GM15510 (cell line): ENCODE results near the gene RBM12.
A peak's percentile ranks its signal among the peaks of the same experiment; 100 is the strongest.

Experiments
- POLR2A ChIP-seq: IDR thresholded peaks from 3 replicates; pipeline ENCODE4 v1.6.1; 2011; ENCODE audit warnings: borderline replicate concordance; ENCODE audit not compliant: insufficient read length; ENCODE audit errors: extremely low read depth

The RBM12 gene

DNA sequence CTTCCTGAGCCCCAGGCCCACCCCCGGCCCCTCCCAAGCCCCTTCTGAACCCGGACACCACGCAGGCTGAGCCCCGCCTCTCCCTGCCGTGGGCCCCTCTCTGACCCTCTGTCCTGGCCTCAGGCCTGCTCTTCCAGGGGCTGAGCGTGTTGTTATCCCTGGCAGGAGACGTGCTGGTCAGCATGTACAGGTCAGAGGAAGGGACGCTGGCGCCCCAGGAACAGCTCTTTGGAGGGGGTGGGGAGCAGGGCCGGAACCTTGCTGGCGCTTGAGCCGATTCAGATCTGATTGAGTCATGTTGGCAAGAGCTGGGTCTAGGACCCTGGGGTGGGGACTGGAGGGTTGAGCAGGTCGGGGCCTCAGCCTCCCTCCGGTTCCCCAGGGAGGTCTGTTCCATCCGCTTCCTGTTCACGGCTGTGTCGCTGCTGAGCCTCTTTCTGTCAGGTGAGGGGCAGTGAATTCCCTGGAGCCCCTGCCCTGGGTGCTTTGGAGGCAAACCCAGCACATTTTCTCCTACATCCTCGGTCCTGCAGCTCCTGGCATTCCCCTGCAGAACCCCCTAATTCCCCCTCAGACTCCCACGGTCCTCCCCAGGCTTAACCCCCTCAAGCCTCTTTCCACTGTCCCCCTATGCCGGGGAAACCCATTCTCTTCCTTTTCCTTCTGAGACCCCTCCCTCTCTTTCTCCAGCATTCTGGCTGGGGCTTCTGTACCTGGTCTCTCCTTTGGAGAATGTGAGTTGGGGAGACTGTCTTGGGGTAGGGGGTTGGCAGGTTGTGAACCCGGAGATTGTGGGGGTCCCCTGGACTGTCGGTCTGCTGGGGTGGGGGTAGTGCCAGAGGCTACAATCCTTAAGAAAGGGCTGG is 47.1 kb downstream of the RBM12 start:
- peak; percentile 28 for TF ChIP-seq POLR2A

DNA sequence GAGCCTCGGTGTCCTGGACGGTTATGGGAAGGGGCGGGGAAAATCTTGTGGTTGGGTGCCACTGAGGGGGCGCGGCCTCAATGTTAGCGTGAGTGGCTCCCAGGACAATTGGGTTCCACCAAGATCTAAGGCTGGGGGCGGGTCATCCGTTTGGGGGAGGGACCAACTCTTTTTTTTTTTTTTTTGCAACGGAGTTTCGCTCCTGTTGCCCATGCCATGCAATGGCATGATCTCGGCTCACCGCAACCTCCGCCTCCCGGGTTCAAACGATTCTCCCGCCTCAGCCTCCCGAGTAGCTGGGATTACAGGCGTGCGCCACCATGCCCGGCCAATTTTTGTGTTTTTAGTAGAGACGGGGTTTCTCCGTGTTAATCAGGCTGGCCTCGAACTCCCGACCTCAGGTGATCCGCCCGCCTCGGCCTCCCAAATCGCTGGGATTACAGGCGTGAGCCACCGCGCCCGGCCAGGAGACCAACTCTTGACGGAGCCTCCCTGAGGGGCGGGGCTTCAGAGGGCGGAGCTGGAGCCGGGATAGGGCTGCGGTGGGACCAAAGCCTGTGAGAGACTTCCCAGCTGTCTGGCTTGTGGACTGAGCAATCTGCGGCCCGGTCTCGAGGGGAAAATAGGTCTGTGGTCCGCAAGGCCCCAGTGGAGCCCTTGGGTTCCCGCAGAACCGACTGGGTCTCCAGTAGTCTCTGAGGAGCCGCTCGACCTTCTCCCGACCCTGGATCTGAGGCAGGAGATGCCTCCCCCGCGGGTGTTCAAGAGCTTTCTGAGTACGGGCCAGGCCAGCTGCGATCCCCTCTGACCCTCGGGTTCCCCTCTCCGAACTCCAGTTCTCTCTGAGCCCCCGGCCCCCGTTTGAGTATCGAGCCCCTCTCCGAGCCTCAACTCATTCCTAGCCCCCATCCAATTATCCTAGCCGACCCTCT is 48.0 kb downstream of the RBM12 start:
- TF ChIP-seq POLR2A, result peak; percentile 34

DNA sequence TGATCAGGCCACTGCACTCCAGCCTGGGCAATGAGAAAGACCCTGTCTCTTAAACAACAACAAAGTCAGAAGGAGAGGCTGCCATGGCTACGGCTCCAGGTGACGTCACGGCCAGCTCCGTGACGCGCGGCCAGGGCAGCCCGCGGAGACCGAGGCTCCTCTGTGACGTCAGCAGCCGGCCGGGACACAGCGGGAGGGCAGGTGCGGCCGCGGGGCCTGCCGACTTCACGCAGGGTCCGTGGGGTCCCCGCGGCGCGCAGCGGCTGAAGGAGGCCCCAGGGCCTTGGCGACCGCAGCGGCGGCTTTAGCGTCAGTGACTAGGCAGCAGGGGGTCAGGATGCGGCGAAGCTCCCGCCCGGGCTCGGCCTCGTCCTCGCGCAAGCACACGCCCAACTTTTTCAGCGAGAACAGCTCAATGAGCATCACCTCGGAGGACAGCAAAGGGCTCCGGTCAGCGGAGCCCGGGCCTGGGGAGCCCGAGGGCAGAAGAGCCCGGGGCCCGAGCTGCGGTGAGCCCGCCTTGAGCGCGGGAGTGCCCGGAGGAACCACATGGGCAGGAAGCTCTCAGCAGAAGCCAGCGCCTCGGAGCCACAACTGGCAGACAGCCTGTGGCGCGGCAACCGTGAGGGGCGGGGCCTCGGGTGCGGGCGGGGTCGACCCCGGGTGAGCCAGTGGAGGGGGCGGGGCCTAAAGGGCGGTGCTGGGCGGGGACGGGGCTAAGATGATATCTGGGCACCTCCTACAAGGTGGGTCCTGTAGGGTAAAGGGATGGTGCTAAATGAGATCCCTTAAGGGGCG is 48.8 kb downstream of the RBM12 start, which contains the start of gene SPAG4:
Gene SPAG4, plus strand, starts transcription at position 163 of the 798 bp plus-strand sequence. Its CDS starts 175 bp downstream, at position 338.
- peak; percentile 77 for TF ChIP-seq POLR2A

DNA sequence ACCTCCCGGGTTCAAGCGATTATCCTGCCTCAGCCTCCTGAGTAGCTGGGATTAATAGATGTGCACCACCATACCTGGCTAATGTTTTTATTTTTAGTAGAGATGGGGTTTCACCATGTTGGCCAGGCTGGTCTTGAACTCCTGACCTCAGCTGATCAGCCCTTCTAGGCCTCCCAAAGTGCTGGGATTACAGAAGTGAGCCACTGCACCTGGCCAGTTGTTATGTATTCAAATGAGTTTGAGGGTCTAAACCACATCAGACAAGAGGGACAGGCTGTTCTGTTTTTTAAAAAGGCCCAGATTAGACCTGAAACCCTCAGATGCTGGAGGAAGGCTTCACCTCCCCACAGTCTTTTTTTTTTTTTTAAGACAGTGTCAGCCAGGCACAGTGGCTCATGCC is 53.2 kb downstream of the RBM12 start:
- TF ChIP-seq POLR2A, result no peak

DNA sequence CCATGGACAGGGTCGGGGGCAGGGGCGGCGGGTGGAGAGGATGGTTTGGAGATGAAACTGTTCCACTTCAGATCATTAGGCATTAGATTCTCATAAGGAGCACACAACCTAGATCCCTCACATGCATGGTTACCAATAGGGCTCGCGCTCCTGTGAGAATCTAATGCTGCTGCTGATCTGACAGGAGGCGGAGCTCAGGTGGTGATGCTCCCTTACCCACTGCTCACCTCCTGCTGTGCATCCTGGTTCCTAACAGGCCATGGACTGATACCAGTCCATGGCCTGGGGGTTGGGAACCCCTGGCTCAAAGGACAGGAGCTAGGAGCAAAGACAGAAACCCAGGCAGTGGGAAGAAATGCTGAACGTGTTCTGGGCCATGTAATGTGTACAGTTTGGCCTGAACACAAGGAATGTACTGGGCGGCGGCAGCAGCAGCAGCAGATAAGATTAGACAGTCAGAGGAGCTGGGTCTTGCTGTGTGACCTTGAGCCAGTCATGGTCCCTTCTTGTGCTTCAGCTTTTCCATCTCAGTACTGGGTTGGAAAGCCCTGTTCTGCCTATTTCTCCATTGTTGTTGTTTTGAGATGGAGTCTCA is 53.8 kb downstream of the RBM12 start:
- TF ChIP-seq POLR2A, result no peak

DNA sequence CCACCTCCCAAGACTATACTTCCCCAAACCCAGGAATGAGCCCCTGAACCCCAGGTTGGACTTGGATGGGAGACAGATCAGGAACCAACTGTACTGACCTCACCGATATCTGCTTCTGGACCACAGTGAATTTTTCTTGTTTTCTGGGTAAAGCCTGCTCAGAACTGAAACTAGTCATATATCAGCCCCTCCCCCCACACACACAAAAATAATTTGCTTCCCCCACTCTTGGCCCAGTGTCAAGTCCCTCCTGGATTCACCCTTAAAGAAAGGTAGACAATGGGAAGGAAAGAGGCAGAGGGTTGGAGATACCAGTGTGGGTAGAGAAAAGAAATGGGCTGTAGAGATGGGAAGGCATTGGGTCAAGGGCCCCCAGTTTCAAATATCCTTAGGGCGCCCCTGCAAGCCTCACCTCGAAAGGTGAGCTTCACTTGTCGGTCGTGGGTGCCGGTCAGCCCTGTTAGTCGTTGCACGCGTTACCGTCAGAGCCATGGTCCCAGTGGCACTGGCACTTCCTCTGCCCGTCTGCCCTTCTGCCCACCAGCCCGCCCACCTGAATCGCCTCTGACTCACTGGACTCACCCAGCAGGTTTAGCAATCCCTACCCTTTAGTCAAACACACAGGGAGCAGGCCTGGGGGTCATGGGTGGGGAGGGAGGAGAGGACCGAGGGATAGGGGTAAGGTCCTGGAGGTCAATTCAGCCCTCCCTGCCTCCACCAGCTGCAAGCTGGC is 57.5 kb downstream of the RBM12 start:
- no peak for TF ChIP-seq POLR2A

DNA sequence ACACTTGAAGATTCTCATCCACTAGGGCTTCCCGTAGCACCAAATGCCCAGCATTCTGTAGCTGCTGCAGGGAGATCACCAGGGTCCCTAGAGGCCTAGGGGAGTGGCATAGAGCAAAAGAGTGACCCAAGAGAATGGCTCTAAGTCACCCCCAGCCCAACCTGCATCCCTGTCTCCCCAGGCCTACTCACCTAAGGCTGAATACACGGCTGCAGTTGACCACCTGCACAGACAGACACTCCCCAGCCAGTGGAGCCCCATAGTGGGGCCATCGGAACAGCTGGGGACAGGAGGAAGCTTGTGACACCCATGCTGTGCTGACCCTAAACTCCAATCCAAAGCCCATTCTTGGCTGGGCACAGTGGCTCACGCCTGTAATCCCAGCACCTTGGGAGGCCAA is 58.6 kb downstream of the RBM12 start:
- TF ChIP-seq POLR2A, result no peak

DNA sequence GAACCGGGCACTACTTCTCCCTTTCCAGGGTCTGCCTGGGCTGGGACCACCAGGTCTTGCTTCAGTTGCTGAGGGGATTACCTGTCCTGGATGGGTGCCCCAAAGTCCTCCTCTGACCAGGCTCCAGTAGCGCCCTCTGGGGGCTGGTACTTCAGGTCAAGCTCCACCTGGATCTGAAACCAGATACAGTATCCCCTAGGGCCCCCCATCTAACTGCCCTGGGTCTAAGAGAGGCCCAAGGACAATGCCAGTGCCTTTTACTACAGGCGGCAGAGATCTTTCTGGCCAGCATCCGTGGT is 60.3 kb downstream of the RBM12 start:
- no peak for TF ChIP-seq POLR2A

DNA sequence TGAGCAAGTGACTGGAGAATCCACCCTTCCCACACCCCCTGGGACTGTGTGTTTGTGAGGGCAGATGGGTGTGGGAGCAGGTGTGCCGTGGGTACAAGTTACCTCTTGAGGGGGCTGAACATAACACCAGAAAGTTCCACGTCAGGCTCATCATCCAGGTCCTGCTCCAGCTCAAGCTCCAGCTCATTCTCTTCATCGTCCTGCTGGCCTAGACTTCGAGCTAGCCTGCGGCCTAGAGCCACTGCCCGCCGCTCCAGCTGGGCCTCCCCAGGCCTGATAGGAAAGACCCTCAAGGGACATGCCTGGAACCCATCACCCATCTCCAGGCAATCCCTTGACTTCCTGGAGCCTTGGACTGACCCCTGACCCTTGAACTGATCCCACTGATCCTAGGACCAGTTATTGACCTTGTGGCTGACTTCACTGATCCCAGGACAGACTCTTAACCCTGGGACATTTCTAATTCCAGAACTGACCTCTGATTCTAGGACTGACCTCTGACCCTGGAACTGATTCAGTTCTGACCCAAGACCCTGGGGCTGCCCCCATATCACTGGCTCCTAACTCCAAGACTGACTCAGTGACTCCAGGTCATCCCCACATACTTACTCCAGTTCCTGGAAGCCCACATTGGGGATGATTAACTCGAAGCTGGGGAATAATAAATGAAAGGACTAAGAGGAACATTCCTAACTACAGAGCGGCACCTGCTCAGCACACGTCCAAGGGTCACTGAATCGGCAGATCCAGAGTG is 60.8 kb downstream of the RBM12 start:
- no peak for TF ChIP-seq POLR2A

DNA sequence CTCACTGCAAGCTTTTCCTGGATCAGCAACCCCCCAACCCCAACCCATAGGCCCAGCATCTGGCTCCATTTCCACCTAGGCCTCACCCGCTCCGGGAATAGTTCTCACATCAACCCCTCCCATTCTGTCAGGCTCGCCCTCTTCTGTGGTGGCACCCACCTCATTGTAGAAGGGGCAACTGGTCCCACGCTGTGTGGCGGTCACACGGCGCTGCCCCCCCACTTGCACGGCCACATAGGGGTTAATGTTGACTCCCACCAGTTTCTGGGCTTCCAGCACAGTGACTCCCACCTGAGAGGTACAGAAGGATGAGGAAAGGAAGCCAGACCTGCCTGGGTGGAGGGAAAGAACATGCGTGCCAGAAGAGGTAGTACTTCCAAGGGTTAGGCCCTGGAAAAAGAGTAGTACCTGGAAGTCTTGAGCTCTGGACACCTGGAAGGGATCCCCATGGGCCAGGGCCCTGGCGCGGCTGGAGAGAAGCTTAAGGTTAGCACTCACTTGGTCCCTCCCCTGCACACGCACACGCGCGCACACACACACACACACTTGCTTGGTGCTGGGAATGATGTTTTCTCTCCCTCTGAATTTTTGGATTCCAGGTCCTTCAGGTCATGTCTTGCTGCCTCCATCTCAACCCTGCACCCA is 61.7 kb downstream of the RBM12 start:
- TF ChIP-seq POLR2A, result no peak

DNA sequence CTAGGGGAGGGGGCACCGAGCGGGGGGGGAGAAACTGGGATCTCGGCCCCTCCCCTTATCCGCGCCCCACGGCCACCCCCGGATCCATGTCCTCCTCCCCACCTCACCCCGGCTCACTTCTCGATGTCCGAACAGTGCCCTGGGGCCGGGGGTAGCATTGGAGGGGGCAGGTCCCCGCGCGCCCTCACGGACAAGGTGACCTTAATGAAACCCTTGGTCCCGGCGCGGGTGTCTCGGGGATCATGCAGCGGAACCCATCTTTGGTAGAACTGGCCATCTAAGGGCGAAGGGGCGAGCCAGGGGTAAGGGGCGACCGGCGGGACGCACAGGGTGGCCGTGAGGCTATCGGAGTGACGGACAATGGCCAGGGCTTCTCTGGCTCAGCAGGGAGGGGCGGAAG is 62.7 kb downstream of the RBM12 start:
- TF ChIP-seq POLR2A, result no peak
